Keratinocyte (primary cell): ENCODE measurements around the gene CFAP77. TPM values are rescaled to one million over a fixed set of nuclear protein-coding genes. Genes with fewer than 3 reads are reported as not detected.
A peak's percentile ranks its signal among the peaks of the same experiment; 100 is the strongest.

Experiments used
- DNase-seq: peaks from one replicate; pipeline ENCODE4 v3.0.0-alpha.2; 2011; ENCODE audit warnings: low read depth, missing footprints, low spot score
- FAIRE-seq: peaks from 2 replicates; lab custom pipeline; 2011; peaks lifted over from hg19 to GRCh38; lab: Jason Lieb, UNC
- H2AFZ ChIP-seq: 2 replicates; pipeline ENCODE4 v1.6.0; 2012; ENCODE audit warnings: low read length, control low read depth, inconsistent platforms; ENCODE audit not compliant: control insufficient read depth
- H3K27ac ChIP-seq: 2 replicates; pipeline ENCODE4 v1.5.1; 2011; ENCODE audit warnings: low read length; ENCODE audit not compliant: control insufficient read depth, insufficient read depth
- H3K27me3 ChIP-seq: 3 replicates; pipeline ENCODE4 v1.6.0; 2011; ENCODE audit warnings: low read length; ENCODE audit not compliant: control insufficient read depth, insufficient read depth; ENCODE audit errors: extremely low read depth
- H3K36me3 ChIP-seq, 2 experiments: 2 replicates in 1 of 2; 3 replicates in 1 of 2; pipeline ENCODE4 v1.5.1; 2011; ENCODE audit warnings: low read length in 2 of 2, mild to moderate bottlenecking in 1 of 2; ENCODE audit not compliant: control insufficient read depth in 2 of 2, insufficient read depth in 2 of 2; ENCODE audit errors: extremely low read depth in 1 of 2
- H3K4me1 ChIP-seq: 3 replicates; pipeline ENCODE4 v1.5.1; 2011; ENCODE audit warnings: low read length; ENCODE audit not compliant: control insufficient read depth, insufficient read depth; ENCODE audit errors: extremely low read depth
- H3K4me2 ChIP-seq: 3 replicates; pipeline ENCODE4 v1.6.0; 2011; ENCODE audit warnings: low read depth, low read length; ENCODE audit not compliant: control insufficient read depth, insufficient read depth; ENCODE audit errors: extremely low read depth
- H3K4me3 ChIP-seq, 3 experiments: fragments of 200-600 bp in 1 of 3; sonication (generic) in 1 of 3; 2 replicates in 2 of 3; 3 replicates in 1 of 3; pipeline ENCODE4 v1.5.1; 2011 to 2016; ENCODE audit warnings: low read length in 3 of 3, mild to moderate bottlenecking in 3 of 3, control low read depth in 2 of 3, inconsistent platforms in 1 of 3, low read depth in 1 of 3, mixed read lengths in 1 of 3, mixed run types in 1 of 3, moderate library complexity in 1 of 3; ENCODE audit not compliant: control insufficient read depth in 2 of 3, insufficient read depth in 2 of 3; ENCODE audit errors: extremely low read depth in 1 of 3
- H3K79me2 ChIP-seq: 2 replicates; pipeline ENCODE4 v1.6.0; 2012; ENCODE audit warnings: low read length; ENCODE audit not compliant: control insufficient read depth, insufficient read depth
- H3K9ac ChIP-seq: 3 replicates; pipeline ENCODE4 v1.6.0; 2011; ENCODE audit warnings: low read length; ENCODE audit not compliant: control insufficient read depth, insufficient read depth; ENCODE audit errors: extremely low read depth
- H3K9me1 ChIP-seq: 3 replicates; pipeline ENCODE4 v1.6.0; 2011; ENCODE audit warnings: low read length; ENCODE audit not compliant: control insufficient read depth, insufficient read depth; ENCODE audit errors: extremely low read depth
- H3K9me3 ChIP-seq: 2 replicates; pipeline ENCODE4 v1.5.1; 2012; ENCODE audit warnings: low read depth, low read length; ENCODE audit not compliant: control insufficient read depth
- H4K20me1 ChIP-seq: 3 replicates; pipeline ENCODE4 v1.6.0; 2011; ENCODE audit warnings: low read length; ENCODE audit not compliant: control insufficient read depth, insufficient read depth; ENCODE audit errors: extremely low read depth
- EZH2 ChIP-seq: IDR thresholded peaks from one replicate; pipeline ENCODE4 v1.6.1; 2012; ENCODE audit warnings: inconsistent platforms, mild to moderate bottlenecking, low read length, moderate library complexity
- dilution Hi-C: fragments of 300-500 bp; cut with MboI; formaldehyde crosslinking; loops from one replicate; pipeline ENCODE4 v1.7.0; 2020; ENCODE audit warnings: low sequenced_read_pairs; ENCODE audit not compliant: extremely low pct_ligation_motif_present
- polyA plus RNA-seq, 5 experiments: library from polyadenylated mRNA; depleted of rRNA in 3 of 5; stranded (reverse) in 3 of 5; stranded (forward) in 1 of 5; unstranded in 1 of 5; fragments of >200 nt; gene quantifications; 1 replicate in 1 of 5; 2 replicates in 3 of 5; 3 replicates in 1 of 5; pipeline versions ENCODE4 v1.2.1 to v1.2.3, GENCODE V29; 2011 to 2012; ENCODE audit warnings: missing spikeins in 2 of 5, low read depth in 1 of 5, low replicate concordance in 1 of 5
- TF ChIP-seq, protein P1 (sequence below), 3 experiments: IDR thresholded peaks in 1 of 3; conservative IDR thresholded peaks in 1 of 3; optimal IDR thresholded peaks in 1 of 3; 2 replicates in 2 of 3; 3 replicates in 1 of 3; pipeline versions ENCODE3 to v1.5.1; 2011; ENCODE audit warnings: low read length in 3 of 3, mild to moderate bottlenecking in 3 of 3, moderate library complexity in 2 of 3, control low read depth in 1 of 3, inconsistent platforms in 1 of 3; ENCODE audit not compliant: insufficient read depth in 2 of 3; ENCODE audit errors: extremely low read depth in 1 of 3

CFAP77 gene
- polyA plus RNA-seq, 1 donor (not counting 4 experiments of a cell fraction or from before 2014, with no cell fraction given): not detected

DNA sequence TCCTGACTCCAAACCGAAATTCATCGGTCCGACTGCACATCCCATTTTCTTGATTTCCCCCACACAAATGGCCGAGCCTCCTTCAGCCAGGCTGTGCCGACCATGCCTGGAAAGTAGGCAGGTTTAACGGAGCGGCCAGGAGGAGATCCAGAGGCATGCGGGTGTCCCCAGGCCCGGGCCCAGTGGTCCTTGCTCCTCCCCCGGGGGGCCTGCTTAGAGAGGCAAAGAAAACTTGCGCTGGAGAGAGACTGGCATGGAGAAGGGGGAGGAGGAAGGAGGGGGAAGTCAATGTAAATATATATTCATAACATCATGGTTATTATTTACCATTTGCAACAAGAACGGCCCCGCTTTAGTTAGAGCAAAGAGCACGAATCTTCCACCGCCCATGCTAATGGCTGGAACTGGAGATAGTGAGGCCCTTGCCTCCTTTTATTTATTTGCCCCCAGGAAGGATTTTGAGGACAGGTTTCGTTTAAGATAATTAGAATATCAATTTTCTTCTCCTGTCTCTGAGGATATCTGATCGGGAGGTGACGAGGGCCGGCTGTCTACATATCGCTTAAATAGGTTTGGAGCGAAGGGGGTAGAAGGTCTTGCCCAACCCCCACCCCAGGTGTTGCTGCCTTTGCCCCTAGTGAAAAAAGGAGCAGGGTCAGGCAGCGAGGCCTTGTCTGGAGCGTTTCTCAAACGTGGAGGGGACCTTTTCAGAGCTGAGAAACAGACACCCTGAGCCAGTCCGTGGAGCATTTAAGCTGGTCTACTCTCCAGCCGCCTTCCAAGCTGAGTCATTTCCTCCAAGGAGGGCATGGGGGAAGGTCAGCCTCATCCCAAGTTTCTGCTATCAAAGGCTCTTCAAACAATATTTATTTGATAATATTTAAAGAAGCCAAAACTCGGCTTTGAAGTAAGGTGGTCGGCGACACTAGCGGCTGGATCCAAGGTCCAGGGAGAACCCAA lies 174.9 kb downstream of the CFAP77 start:
- FAIRE-seq (no peak), DNase-seq (no peak)
- no peak overlapping the region for H3K27ac ChIP-seq
- no peak overlapping the region for H3K4me2 ChIP-seq
- no peaks in the 10 kb centered on the region for H3K9me3 ChIP-seq
- peaks cover 6% of the 10 kb centered on the region for H3K4me1 ChIP-seq
- no peaks in the 10 kb centered on the region for H3K79me2 ChIP-seq
- H3K9ac ChIP-seq: no peak overlapping the region
- H3K36me3 ChIP-seq: no peaks in the 10 kb centered on the region
- no peak overlapping the region for H3K4me3 ChIP-seq
- peaks cover 4% of the 10 kb centered on the region for H3K9me1 ChIP-seq
- peak; percentile 76 for TF ChIP-seq EZH2
- TF ChIP-seq, protein P1, sequence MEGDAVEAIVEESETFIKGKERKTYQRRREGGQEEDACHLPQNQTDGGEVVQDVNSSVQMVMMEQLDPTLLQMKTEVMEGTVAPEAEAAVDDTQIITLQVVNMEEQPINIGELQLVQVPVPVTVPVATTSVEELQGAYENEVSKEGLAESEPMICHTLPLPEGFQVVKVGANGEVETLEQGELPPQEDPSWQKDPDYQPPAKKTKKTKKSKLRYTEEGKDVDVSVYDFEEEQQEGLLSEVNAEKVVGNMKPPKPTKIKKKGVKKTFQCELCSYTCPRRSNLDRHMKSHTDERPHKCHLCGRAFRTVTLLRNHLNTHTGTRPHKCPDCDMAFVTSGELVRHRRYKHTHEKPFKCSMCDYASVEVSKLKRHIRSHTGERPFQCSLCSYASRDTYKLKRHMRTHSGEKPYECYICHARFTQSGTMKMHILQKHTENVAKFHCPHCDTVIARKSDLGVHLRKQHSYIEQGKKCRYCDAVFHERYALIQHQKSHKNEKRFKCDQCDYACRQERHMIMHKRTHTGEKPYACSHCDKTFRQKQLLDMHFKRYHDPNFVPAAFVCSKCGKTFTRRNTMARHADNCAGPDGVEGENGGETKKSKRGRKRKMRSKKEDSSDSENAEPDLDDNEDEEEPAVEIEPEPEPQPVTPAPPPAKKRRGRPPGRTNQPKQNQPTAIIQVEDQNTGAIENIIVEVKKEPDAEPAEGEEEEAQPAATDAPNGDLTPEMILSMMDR (optimal IDR thresholded peaks at IDR 0.05 in 1 of 3, IDR thresholded peaks at IDR 0.05 in 1 of 3, conservative IDR thresholded peaks at IDR 0.05 in 1 of 3; ENCODE audit: extremely low read depth in 1 of 3, insufficient read depth in 2 of 3, low read length in 3 of 3): no peak
- H3K27me3 ChIP-seq: peaks cover 98% of the 10 kb centered on the region
- no peak overlapping the region for H2AFZ ChIP-seq
- dilution Hi-C loops: no loop called here
- peaks cover 34% of the 10 kb centered on the region for H4K20me1 ChIP-seq

DNA sequence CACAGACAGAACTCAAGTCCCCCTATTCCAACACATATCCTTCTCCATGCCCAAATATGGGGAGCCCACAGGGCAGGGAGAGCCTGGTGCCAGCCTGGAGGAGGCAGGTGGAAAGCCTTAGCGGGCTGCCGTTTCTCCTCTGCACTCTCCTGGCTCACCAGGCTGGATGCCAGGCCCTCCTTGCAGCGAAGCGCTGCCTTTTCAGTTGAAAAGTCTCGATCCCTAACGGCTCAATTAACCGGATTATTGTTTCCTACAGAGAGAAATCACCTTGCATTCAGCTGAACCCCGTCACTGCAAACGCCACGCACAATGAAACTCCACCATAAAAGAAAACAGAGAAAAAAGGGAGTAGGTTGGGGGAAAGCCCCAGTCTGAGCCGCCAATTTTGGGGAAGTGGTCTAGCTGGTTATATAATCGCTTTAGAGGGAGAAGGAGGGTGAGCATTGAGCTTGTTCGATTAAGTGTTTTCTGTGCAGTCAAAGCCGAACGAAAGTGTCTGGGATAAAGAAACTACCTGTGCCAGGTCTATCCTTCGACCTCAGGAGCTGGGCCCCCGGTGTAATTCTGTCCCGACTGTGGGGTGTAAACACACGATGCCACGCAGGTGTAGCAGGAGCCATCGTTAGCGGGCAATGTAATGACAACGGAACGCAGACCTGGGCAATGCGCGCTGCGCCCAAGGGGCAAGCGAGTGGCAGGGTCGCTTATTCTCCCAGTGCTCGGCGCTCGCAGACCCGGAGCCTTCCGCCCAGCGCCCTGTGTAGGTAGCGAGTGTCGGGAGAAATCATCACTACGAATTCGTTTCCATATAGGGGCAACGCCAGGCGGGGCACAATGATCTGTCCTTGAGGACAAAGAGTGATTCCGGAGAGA lies 176.2 kb downstream of the CFAP77 start:
- DNase-seq (no peak), FAIRE-seq (no peak)
- Histone ChIP-seq H3K9me1 (peaks cover 2% of the 10 kb centered on the region), H3K4me2 (no peak overlapping the region), H3K27ac (no peak overlapping the region), H3K4me1 (peaks cover 6% of the 10 kb centered on the region), H3K4me3 (no peak overlapping the region), H3K9me3 (no peaks in the 10 kb centered on the region), H3K27me3 (peaks cover 98% of the 10 kb centered on the region), H4K20me1 (peaks cover 34% of the 10 kb centered on the region), H3K36me3 (no peaks in the 10 kb centered on the region), H3K9ac (no peak overlapping the region), H3K79me2 (no peaks in the 10 kb centered on the region), H2AFZ (no peak overlapping the region)
- dilution Hi-C loops: no loop called here
- TF ChIP-seq, protein P1 (optimal IDR thresholded peaks at IDR 0.05 in 1 of 3, IDR thresholded peaks at IDR 0.05 in 1 of 3, conservative IDR thresholded peaks at IDR 0.05 in 1 of 3; ENCODE audit: extremely low read depth in 1 of 3, insufficient read depth in 2 of 3, low read length in 3 of 3): no peak
- peak; percentile 79 for TF ChIP-seq EZH2
